SK-N-SH treated with all-trans-retinoic acid at 6 μM for 48 hours (cell line): Measurements from ENCODE around the gene INHBA.

ENCODE experiments used
- CREB5 ChIP-seq: fragments of 250-450 bp; sonication (Bioruptor Pico); IDR thresholded peaks from 2 replicates; pipeline ENCODE4 v1.5.1; 2020; ENCODE audit warnings: low read depth, mild to moderate bottlenecking, moderate library complexity
- ISL1 ChIP-seq: fragments of 250-450 bp; sonication (Bioruptor Pico); IDR thresholded peaks from 2 replicates; pipeline ENCODE4 v2.1.2; 2022; ENCODE audit warnings: mild to moderate bottlenecking, moderate library complexity
- RARB ChIP-seq: fragments of 250-450 bp; sonication (Bioruptor Pico); IDR thresholded peaks from 2 replicates; pipeline ENCODE4 v1.8.0; 2021; ENCODE audit warnings: mild to moderate bottlenecking, moderate library complexity
- ZNF565 ChIP-seq: fragments of 450-650 bp; formaldehyde crosslinking; conservative IDR thresholded peaks from 2 replicates; pipeline ENCODE4 v1.5.0; 2020; ENCODE audit warnings: low read depth, mild to moderate bottlenecking, moderate library complexity

- TF ChIP-seq RARB: no peak
- no peak for TF ChIP-seq CREB5
- TF ChIP-seq ZNF565: no peak
- no peak for TF ChIP-seq ISL1 (CRISPR knock-in tag)
Observed at GRCh38 chr7:41659539-41659938, 43.4 kb downstream of the INHBA start.
